Measurements from ENCODE around the gene SYT5. TPM values are rescaled to one million over a fixed set of nuclear protein-coding genes. Genes with fewer than 3 reads are reported as not detected.

The SYT5 gene
- total and polyA plus RNA-seq, 2 donors from 2014 or later, result not detected

- FAIRE-seq (no peak), DNase-seq (no peak)
- Histone ChIP-seq H3K36me3 (ENCODE audit: control insufficient read depth in 2 of 3, insufficient read depth in 3 of 3, low read length in 3 of 3) (no peaks in the 10 kb centered on the region), H3K4me3 (ENCODE audit: low read length in 3 of 3) (no peak overlapping the region), H3K9ac (ENCODE audit: low read length in 3 of 3) (no peak overlapping the region), H3K27me3 (ENCODE audit: control insufficient read depth, insufficient read depth, low read length) (no peaks in the 10 kb centered on the region), H3K4me1 (ENCODE audit: control insufficient read depth in 2 of 3, insufficient read depth in 2 of 3, low read depth in 1 of 3, low read length in 3 of 3) (no peaks in the 10 kb centered on the region), H3K9me3 (ENCODE audit: control insufficient read depth in 2 of 3, insufficient read depth in 1 of 3, low read length in 3 of 3) (no peaks in the 10 kb centered on the region), H3K27ac (ENCODE audit: low read depth in 2 of 2, low read length in 2 of 2) (no peak overlapping the region)
- TF ChIP-seq, protein P1, sequence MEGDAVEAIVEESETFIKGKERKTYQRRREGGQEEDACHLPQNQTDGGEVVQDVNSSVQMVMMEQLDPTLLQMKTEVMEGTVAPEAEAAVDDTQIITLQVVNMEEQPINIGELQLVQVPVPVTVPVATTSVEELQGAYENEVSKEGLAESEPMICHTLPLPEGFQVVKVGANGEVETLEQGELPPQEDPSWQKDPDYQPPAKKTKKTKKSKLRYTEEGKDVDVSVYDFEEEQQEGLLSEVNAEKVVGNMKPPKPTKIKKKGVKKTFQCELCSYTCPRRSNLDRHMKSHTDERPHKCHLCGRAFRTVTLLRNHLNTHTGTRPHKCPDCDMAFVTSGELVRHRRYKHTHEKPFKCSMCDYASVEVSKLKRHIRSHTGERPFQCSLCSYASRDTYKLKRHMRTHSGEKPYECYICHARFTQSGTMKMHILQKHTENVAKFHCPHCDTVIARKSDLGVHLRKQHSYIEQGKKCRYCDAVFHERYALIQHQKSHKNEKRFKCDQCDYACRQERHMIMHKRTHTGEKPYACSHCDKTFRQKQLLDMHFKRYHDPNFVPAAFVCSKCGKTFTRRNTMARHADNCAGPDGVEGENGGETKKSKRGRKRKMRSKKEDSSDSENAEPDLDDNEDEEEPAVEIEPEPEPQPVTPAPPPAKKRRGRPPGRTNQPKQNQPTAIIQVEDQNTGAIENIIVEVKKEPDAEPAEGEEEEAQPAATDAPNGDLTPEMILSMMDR (IDR thresholded peaks at IDR 0.05; ENCODE audit: borderline replicate concordance, extremely low read depth, insufficient read depth), result no peak
- intact Hi-C loops (cut with DNase I), result no loop called here
These were observed 13.4 kb upstream of the SYT5 start for GRCh38 chr19:55193481-55193880.

DNA sequence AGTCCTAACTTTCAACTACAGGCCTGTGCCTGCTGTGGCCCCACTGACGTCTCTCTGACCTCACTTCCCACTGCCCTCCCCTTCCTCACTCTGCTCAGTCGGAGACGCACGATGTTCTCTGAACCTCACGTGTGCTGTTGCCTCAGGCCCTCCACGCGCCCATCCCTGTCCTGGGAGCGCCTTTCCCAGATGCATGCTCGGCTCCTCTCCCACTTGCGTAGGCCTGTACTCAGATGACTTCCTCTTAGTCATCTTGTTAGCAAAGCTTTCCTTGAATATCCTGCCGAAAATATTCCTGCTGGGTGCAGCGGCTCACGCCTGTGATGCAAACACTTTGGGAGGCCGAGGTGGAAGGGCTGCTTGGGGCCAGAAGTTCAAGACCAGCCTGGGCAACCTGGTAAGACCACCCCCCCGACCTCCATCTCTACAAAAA lies 9.3 kb upstream of the SYT5 start:
- DNase-seq, result no peak
- Histone ChIP-seq H3K9ac (ENCODE audit: low read length in 3 of 3) (no peak overlapping the region), H3K4me1 (ENCODE audit: control insufficient read depth in 2 of 3, insufficient read depth in 2 of 3, low read depth in 1 of 3, low read length in 3 of 3) (no peaks in the 10 kb centered on the region), H3K36me3 (ENCODE audit: control insufficient read depth in 2 of 3, insufficient read depth in 3 of 3, low read length in 3 of 3) (no peaks in the 10 kb centered on the region), H3K27me3 (ENCODE audit: control insufficient read depth, insufficient read depth, low read length) (no peaks in the 10 kb centered on the region), H3K4me3 (ENCODE audit: low read length in 3 of 3) (no peak overlapping the region), H3K27ac (ENCODE audit: low read depth in 2 of 2, low read length in 2 of 2) (no peak overlapping the region), H3K9me3 (ENCODE audit: control insufficient read depth in 2 of 3, insufficient read depth in 1 of 3, low read length in 3 of 3) (no peaks in the 10 kb centered on the region)
- intact Hi-C loops (cut with DNase I), result no loop called here
- FAIRE-seq, result no peak
- TF ChIP-seq, protein P1 (IDR thresholded peaks at IDR 0.05; ENCODE audit: borderline replicate concordance, extremely low read depth, insufficient read depth), result no peak

DNA sequence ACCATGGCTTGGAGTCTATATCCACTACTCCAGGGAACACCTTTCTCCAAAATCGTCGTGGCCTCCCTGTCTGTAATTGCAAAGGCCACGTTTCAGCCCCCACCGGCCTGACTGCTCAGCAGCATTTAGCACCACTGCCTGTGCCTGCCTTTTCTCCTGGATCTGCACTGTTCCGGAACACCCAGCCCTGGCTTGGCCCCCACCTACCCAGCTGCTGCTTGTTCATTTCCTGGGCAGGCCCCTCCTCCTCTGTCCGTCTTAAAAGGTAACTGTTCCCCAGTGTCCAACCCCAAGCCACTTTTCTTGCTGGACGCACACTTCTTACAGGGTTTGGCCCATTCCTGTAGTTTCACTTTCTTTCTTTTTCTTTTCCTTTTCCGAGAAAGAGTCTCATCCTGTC lies 8.5 kb upstream of the SYT5 start:
- FAIRE-seq (no peak), DNase-seq (peak in 1 of 5 donors; percentile 25)
- Histone ChIP-seq H3K4me1 (ENCODE audit: control insufficient read depth in 2 of 3, insufficient read depth in 2 of 3, low read depth in 1 of 3, low read length in 3 of 3) (no peaks in the 10 kb centered on the region), H3K27me3 (ENCODE audit: control insufficient read depth, insufficient read depth, low read length) (no peaks in the 10 kb centered on the region), H3K9me3 (ENCODE audit: control insufficient read depth in 2 of 3, insufficient read depth in 1 of 3, low read length in 3 of 3) (no peaks in the 10 kb centered on the region), H3K9ac (ENCODE audit: low read length in 3 of 3) (no peak overlapping the region), H3K36me3 (ENCODE audit: control insufficient read depth in 2 of 3, insufficient read depth in 3 of 3, low read length in 3 of 3) (no peaks in the 10 kb centered on the region), H3K4me3 (ENCODE audit: low read length in 3 of 3) (no peak overlapping the region), H3K27ac (ENCODE audit: low read depth in 2 of 2, low read length in 2 of 2) (no peak overlapping the region)
- intact Hi-C loops (cut with DNase I), result no loop called here
- TF ChIP-seq, protein P1 (IDR thresholded peaks at IDR 0.05; ENCODE audit: borderline replicate concordance, extremely low read depth, insufficient read depth), result no peak

GRCh38 chr19:55186080-55186479 lies 6.0 kb upstream of the SYT5 start:
- Histone ChIP-seq H3K4me3 (ENCODE audit: low read length in 3 of 3) (no peak overlapping the region), H3K9ac (ENCODE audit: low read length in 3 of 3) (no peak overlapping the region), H3K27me3 (ENCODE audit: control insufficient read depth, insufficient read depth, low read length) (peaks cover 1% of the 10 kb centered on the region), H3K27ac (ENCODE audit: low read depth in 2 of 2, low read length in 2 of 2) (no peak overlapping the region), H3K4me1 (ENCODE audit: control insufficient read depth in 2 of 3, insufficient read depth in 2 of 3, low read depth in 1 of 3, low read length in 3 of 3) (no peaks in the 10 kb centered on the region), H3K9me3 (ENCODE audit: control insufficient read depth in 2 of 3, insufficient read depth in 1 of 3, low read length in 3 of 3) (no peaks in the 10 kb centered on the region), H3K36me3 (ENCODE audit: control insufficient read depth in 2 of 3, insufficient read depth in 3 of 3, low read length in 3 of 3) (no peaks in the 10 kb centered on the region)
- FAIRE-seq (no peak), DNase-seq (no peak)
- intact Hi-C loops (cut with DNase I), result no loop called here
- TF ChIP-seq, protein P1 (IDR thresholded peaks at IDR 0.05; ENCODE audit: borderline replicate concordance, extremely low read depth, insufficient read depth), result no peak
